Measurements from ENCODE around the gene CNTRL.

Gene CNTRL

DNA sequence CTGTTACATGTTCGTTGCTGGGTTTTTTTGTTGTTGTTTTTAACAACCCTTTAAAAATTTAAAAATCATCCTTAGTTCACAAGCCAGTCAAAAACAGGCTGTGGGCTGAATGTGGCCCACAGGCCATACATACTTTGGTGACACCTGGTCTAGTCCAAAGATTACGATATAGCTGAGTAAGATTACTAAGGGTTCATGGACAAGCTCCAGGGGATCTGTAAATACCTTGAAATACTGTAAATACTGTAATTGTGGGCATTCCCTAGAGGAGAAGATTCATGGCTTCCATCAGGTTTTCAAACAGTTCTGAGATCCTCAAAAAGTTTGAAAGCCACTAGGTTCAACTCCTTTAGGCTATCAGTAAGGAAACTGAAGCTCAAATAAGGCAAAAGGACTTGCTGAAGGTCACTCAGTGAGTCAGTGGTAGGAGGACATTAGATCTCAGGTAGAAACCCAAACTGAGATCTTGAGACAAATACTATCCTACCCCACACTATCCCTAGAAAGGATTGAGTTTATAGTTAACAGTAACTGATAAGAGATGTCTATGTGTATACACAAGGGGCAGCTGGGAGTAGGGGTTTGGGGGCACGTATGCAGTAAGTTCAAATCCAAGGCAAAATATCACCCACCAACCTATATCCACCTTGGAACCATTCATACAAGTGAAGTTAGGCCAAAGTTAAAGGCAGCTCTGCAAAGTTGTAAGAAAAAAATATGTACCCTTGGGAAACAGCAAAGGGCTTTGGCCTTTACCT lies 109.1 kb downstream of the CNTRL start:
- DNase-seq: no peak

DNA sequence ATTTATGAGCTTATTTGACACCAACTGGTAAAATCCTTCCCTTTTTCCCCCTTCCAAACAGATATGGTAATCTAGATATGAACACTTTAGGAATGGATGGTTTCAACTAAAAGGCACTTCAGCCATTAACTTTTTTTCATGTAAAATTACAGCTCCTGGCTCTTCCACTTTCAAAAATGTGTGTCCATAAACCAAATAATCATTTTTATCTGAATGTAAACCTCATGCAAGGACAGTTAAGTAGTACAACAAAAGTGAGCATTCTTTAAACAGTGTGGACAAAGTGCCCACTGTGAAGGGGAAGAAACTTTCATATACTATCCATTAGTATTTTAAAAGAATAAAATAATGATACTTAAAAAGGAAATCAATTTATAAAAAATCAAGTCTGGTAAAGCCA lies 109.7 kb downstream of the CNTRL start:
- no peak for DNase-seq

DNA sequence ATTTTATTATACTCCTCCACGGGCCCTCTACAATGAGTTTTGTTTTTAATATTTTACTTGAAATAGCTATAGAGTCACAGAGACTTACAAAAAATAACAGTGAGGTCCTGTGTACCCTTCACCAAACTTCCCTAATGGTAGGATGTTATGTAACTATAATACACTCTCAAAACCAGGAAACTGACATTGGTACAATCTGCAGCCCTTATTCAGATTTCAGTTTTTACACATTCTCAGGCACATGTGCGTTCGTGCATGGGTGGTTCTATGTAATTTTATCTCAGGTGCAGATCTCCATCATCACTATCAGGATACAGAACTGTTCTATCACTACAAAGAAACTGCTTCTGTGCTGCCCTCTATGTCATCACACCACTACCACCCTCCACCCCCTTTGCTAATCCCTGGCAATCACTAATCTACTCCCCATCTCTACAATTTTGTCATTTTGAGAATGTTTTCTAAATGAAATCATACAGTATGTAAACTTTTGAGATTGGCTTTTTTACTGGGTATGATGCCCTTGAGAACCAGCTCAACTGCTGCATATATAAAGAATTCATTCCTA lies 110.5 kb downstream of the CNTRL start:
- no peak for DNase-seq

DNA sequence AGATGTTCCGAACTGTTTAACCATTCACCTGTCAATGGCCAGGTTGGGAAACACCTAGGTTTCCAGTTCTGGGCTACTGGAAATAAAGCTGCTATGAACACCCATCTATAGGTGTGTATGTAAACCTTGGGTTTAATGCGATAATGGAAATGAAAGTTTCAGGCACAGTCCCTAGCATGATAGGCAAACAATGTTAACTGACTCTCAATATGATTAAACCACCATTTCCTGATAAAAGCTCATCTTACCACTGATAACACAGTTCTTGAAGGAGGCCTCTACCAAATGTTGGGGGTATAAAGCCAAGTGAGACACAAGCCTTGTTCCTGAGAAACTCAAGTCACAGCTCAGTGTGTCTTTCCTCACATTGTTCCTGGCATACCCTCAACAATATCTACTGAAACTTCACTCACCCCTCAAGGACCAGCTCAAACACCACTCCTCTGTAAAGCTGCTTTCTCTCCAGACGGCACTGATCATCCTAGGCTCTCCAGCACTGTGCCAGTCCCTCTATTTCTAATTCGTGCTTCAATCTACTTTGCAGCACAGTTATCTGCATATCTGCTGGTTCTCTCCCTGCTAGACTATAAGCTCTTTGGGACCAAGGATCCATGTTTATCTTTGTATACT lies 111.1 kb downstream of the CNTRL start:
- no peak for DNase-seq

DNA sequence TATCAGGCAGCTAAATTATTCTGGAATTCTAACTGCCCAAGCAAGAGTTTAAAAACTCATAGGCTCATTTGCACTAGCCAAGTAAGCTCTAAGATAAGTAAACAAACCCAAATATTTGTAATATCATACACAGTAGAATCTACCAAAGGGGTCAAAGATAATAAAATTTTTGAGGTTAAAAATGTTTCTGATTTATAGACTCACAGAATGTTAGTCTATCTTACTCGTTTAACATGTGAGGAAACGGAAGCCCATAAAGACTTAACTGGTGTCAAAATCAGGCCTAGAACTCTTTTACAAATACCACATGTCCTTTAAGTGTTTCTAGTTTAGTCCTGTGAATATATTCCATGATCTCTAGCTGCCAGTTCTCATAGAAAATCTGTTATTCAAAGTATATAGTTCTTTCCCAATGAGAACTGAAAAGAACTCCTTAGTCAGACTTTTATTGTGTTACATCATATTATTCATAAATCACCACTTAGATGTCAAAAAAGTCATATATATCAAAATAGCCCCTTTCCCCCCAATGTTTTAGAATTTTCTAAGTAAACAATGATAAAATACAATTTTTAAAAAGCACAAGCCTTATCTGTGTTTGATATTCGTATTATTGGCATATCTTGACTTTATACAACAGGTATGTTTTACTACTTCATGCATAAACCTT lies 113.0 kb downstream of the CNTRL start:
- no peak for DNase-seq

DNA sequence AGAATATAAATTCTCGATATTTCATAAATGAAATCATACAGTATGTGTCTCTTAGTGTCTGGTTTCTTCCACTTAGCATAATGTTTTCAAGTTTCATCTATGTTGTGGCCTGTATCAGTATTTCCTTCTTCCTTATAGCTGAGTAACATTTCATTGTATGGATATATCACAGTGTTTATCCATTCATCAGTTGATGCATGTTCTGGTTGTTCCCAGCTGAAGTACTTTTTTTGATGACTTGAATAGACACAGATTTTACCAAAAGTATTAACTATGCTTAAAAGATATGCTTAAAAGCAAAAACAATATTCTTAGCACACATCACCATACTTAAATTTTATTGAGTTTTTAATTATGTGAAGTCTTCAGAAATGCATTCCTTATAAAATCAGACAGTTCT lies 114.3 kb downstream of the CNTRL start:
- DNase-seq: no peak

DNA sequence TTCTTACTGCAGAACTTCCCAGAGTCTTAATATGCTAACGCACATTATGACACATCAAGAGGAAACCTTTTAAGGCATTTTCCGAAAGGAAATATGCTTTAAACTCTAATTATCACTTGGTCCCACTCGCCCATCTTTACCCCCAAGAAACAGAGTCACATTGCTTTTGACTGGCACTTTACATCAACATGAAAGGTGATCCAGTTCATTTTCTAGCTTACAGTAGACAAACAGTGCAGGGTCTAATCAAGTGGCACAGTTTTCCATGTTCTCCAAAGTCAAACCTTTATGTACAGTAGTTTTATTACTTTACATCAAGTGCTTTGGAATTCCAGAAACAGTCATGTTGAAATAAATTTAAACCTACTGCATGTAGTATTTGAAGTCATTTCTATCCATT lies 114.9 kb downstream of the CNTRL start:
- no peak for DNase-seq

DNA sequence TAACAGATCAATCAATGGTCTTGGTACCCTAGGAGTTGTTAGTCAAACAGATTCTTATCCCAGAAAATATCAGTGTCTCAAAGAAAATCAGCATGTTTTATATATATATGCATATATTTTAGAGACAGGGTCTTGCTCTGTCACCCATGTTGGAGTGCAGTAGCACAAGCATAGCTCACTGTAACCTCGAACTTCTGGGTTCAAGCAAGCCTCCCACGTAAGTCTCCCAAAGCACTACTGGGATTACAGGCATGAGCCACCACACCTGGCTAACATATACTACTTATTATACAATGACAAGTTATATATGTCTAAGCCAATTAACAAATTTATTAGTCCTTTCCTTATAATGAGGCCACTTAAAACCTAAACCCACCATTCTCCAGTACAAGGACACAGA lies 116.5 kb downstream of the CNTRL start:
- no peak for DNase-seq

DNA sequence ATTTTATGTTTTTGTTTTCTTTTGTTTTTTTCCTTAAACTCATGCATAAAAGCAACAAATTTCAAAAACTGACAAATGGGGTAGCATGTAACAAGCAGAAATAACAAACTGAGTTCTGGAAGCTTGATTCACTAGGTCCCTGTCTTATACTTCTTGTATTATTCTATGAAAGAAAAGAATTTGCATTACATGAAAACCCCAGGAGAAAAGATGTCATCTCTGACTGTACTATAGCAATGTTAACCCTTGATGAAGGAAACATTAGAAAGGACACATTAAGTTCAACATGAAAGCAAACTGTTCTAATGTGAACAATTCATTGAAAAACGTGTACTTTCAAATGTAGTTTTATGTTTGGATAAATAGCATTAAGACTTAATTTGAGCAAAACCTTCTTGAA lies 117.8 kb downstream of the CNTRL start:
- DNase-seq: no peak

DNA sequence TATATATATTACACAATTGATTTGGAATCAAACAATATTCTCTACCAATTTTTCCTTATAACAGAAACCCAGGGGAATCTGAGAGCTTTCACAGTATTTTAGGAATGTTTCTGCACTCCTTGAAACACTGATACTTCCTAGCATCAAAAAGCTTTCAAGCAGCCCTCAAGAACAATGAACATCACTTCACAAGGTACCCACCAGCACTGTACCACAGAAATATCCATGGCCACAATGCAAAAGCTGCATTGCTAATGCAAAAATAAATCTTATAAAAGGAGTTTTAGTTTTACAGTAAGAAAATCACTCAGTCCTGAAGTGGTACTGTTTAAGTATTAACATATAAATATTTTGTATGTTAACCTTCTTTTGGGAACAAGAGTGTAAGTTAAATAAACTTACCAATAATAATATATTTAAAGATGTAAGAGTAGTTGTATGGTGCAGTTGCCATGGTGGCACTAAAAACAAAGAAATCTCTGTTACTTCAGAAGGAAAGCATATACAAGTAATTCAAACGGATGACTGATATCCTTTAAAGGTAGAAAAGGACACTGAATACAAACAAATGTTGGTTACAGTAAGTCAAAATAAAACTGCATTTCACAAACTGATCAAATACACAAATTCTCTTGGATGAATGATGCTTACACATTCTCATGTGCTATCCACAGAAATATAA lies 118.3 kb downstream of the CNTRL start:
- DNase-seq: no peak

DNA sequence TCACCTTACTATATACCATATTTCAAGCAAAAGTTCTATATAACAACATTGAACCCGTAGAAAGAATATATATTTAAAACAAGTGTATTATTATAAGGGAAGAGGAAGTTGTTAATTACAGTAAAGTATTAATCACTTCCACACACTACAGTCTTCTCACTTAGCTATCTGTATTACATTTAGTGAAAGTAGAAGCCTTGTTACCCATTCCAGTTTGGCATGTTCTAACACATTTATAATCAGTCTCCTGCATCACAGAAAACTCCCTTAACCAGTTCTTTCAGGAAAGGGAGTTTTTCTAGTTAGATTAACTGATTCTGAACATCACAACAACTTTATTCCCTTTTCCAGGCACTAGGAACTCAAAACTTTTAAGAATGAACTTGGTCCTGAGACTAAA lies 120.0 kb downstream of the CNTRL start:
- no peak for DNase-seq

DNA sequence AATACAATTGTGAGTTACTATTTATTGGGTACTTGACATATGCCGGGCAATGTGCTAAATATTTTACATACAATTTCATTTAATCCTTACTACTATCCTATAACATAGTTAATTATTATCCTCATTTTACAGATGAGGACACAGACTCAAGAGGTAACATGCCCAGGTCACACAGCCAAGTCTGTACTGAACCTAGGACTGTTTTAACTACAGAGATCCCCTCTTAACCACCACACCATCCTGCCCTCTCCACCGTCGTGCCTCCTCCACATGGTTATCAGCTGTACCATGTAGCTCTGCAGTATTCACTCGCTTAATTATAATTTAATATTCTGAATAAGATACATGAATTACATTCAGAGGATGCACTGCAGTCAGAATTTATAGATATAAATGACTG lies 121.6 kb downstream of the CNTRL start:
- no peak for DNase-seq

DNA sequence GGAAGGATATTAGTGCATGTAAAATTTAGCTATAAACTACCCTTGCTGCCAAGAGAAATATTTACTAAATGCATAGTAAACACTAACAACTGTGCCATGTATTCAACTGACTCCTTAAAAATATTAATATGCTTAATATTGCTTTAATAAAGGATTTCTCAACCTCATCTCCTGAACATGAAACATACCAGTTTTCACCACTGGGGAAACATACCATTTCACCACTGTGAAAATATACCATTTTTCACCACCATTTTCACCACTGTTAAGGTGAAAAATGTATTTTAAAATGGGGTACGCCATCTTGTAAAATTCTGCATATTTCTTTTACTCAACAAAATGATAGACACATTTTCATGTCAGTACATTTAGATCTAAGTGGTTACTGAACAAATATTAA lies 122.4 kb downstream of the CNTRL start:
- no peak for DNase-seq

DNA sequence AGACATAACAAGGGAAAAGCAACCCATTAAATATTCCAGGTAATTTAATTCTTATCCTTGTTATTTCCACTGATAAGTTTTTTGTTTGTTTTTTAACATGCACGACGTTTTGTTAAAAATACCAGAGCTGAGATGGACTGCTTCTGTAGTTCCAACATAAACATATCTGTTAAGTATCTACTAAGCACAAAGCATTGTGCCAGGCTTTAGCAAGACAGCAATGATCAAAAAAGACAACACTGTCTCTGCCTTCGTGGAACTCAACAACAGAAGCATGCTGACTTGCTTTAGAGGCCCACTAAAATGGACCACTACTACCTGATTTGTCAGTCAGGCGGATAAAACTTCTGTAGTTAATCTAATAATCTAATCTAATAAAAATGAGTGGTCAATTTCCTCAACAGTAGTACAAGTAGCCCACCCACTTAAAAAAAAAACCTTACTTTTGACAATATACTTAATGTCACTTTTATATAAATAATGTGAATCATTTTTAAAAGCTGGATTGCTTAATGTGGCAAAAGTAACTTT lies 123.8 kb downstream of the CNTRL start:
- DNase-seq: no peak

DNA sequence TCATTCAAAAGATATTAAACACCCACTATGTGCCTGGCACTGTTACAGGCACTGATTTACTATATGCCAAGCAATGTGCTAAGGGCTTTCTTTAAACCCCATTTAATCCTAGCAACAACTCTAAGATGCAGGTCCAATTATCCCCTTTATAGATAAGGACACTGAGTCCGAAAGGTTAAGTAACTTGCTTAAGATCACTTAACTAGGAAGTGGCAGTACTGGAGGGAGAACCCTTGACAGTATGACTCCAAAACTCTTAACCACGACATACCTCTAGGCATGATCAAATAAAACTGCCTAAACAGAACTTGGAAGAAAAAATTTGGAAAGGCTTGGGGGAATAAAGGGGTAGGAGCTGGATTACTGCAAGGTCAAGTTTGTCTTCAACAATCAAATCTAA lies 125.2 kb downstream of the CNTRL start:
- DNase-seq: no peak

DNA sequence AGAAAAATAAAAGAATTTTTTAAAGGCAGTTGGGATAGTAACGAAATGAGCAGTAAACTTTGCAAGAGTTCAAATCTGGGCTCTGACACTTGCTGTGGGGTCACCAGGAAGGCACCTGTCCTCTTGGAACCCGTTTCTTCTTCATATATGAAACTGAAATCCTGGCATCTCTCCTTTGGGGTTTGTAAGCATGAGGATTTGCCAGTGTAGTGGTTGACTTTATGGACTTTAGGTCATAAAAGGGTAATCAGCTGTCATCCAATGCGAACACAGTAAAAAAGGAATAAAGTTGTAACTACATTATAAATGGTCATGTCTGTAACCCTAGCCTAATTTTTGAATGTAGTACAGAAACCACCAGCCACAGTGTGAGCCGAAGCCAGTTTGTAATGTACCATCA lies 125.6 kb downstream of the CNTRL start:
- no peak for DNase-seq

DNA sequence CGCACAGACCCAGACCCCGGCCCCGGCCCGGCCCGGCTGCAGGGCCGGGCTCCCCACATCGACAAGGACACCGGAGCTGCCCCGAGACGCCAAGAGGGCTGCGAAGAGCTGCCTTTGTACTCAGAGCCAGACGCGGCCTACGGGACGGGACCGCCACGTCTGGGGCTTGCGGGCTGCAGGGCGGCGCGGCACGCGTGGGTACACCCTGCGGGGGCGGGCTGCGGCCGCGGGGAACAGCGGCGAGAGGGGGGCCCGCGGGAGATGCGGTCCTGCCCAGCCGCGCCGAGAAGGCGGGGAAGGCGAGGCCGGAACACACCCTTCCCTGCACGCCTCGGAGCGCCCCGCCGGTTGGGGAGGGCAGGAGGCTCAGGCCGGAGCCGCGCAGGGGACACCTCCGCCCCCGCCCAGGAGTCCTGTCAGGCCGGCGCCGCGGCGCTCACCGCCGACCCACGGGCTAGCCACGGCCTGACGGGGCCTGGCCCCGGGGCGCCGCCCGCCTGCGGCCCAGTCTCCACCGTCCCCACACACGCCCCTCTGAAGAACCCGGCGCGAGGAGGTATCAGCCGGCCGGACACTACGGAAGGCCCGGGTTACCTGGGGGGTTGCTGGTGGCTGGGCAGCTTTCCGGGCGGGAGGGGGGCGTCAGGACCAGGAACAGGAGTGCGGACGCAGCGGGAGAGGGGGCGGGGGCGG lies 126.4 kb downstream of the CNTRL start:
- DNase-seq: no peak

DNA sequence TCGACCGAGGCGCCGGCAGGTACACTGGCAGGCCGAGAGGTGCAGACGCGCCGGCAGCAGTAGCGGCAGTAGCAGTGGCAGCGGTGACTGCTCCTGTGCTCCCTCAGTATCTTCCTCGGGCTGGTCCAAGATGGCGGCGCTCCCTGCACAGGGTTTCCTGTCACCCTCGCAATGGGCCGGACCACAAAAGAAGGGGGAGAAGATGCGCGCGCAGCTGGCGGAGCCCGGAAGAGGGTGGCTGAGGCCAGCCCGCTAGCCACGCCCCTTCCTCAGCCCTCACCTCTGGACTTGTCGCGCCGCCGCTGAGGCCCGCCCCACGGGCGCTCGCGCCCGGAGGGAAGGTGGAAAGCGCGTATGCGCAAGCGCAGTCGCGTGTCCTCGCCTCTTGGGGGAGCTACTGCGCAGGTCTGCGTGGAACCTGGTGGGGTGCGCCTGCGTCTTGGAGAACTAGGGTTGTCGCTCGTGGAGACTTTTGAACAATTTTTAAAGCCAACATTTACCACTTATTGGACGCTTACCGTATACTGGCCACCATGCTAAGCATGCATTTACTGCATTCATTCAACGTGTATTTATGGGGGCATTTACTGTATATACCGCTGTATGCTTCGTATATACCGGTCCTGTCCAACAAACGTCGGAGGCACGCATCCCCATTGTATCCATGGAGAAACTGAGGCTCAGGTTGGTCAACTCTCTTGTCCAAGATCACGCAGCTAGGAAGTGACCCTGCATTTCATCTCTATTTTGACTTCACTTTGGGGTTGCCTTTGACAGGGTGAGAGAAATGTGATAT lies 127.2 kb downstream of the CNTRL start, which contains the start of gene RAB14:
RAB14 (minus strand) TSS at position 132 of the 796 bp plus-strand sequence. CDS start 8,457 bp downstream, outside the sequence.
- peak; percentile 98 for DNase-seq

DNA sequence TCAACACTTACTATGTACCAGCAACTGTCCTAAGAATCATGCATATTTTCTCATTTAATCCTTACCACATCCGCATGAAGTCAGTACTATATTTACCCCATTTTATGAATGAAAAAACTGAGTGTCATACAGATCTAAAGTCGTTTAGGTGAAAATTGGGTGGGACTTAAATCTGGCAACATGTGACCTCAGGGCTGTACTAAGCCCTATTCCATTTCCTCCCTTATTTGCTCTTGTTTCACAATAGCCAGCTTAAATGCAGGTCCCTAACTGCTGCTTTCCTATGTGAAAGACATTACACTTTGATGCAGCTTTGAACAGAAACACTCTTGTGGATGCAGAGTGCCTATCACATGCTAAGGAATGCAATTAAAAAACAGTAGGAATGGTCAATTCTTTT lies 129.4 kb downstream of the CNTRL start:
- DNase-seq: no peak

DNA sequence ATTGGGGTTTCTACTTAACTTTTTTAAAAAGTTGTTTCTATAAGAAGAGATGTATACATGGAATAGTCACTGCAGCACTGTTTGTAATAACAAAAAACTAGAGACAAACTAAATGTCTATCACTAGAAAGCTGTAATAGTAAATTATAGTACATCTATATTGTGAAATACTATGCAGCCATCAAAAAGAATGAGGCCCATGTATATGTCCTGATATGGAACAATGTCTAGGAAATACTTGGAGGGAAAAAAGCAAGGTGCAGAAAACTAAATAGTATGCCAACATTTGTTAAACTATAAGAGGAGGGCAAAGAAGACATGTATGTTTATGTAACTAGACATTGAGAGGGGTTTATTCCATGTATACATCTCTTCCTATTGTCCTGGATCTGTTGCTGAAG lies 129.9 kb downstream of the CNTRL start:
- no peak for DNase-seq

All from NCI-H510A treated with DMSO at 0.1 percent for 48 hours (cell line).